LNCAP (cell line): ENCODE results near the gene FAM131A.

Source experiments
- CTCF ChIP-seq: fragments of 450-650 bp; IDR thresholded peaks from 2 replicates; pipeline ENCODE4 v1.5.1; 2017; ENCODE audit warnings: mild to moderate bottlenecking

Gene FAM131A

GRCh38 chr3:184320104-184320445 is 17.3 kb upstream of the FAM131A start:
- no peak for TF ChIP-seq CTCF

- TF ChIP-seq CTCF, result no peak
Measured at GRCh38 chr3:184321666-184322065, 15.7 kb upstream of the FAM131A start.

GRCh38 chr3:184322731-184323487 is 14.5 kb upstream of the FAM131A start:
- no peak for TF ChIP-seq CTCF

GRCh38 chr3:184323696-184324095 is 13.7 kb upstream of the FAM131A start:
- TF ChIP-seq CTCF, result no peak

GRCh38 chr3:184325269-184325668 is 12.1 kb upstream of the FAM131A start:
- TF ChIP-seq CTCF, result no peak

- TF ChIP-seq CTCF, result no peak
Measured at GRCh38 chr3:184325715-184326369, 11.6 kb upstream of the FAM131A start.

- no peak for TF ChIP-seq CTCF
Measured at GRCh38 chr3:184327171-184327570, 10.2 kb upstream of the FAM131A start.
